ENCODE measurements around the gene ITIH3. TPM values are rescaled to one million over a fixed set of nuclear protein-coding genes. Genes with fewer than 3 reads are reported as not detected.

Gene ITIH3
- total RNA-seq, 1 experiment from 2014 or later: 0.67 TPM

DNA sequence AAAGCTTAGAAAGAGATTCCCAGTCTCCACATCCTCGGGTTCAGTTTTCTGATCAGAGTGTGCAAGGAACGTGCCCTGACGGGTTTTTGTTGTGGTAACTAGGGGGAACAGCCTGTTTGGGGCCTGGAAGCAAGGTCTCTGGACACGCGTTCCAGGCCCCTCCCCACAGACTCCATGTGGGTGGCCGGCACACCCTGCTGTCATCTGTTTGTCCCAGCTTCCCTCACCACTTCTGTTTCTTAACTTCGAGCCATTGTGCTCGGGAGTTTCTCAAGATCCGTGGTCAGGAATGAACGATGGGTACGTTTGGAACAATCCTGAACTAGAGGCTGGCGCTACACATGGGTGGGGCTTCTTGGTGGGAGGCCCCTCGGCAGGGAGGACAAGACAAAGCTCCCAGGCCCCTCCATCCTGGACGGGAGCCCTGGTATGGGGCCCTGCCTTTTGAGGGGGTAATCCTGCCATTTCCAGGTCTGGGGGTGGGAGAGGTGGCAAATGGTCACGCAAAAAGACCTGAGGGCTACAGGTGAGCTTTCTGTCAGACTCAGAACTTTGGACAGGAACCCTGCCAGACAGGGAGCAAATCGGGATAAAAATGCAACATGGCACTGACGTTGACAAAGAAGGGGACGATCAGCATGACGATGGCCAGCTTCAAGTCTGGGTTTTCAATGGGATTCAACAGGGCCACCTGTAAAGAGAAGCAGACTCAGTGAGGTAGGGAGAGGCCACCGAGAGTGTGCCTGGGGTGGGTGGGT, 48.7 kb downstream of the ITIH3 start:
- in situ Hi-C loops (cut with HindIII; ENCODE audit: low pct_unique_long_range_greater_than_20kb, low sequenced_read_pairs) (no loop called here), intact Hi-C loops (cut with micrococcal nuclease; ENCODE audit: unreplicated experiment) (no loop called here)
- no TSS peak for BruUV-seq (replicated peaks)
- no peaks in the 10 kb centered on the region for H3K27me3 ChIP-seq (ENCODE audit: control insufficient read depth, insufficient read depth, low read length)
- no peaks in the 10 kb centered on the region for H3K9me3 ChIP-seq (ENCODE audit: control insufficient read depth, insufficient read depth, low read depth, low read length)
- no peak for DNase-seq (ENCODE audit: low read depth, low spot score)
- no peak overlapping the region for H3K4me3 ChIP-seq (ENCODE audit: low read depth in 2 of 2, low read length in 2 of 2)
- no peaks in the 10 kb centered on the region for H3K4me1 ChIP-seq (ENCODE audit: control insufficient read depth, insufficient read depth, low read length)
- ChIA-PET CTCF (no interaction called here), POLR2A (no interaction called here)
- no peak for TF ChIP-seq POLR2AphosphoS5 (IDR thresholded peaks at IDR 0.05; ENCODE audit: low read depth, low read length)
- TF ChIP-seq TCF7L2 (IDR thresholded peaks at IDR 0.05; ENCODE audit: low read depth, low read length): no peak
- TF ChIP-seq SIN3A (IDR thresholded peaks at IDR 0.05; ENCODE audit: borderline replicate concordance, insufficient read depth, low read depth, low read length): no peak
- TF ChIP-seq REST (IDR thresholded peaks at IDR 0.05; ENCODE audit: insufficient read depth in 1 of 2, low read depth in 2 of 2, low read length in 1 of 2): no peak
- TF ChIP-seq, protein P1, sequence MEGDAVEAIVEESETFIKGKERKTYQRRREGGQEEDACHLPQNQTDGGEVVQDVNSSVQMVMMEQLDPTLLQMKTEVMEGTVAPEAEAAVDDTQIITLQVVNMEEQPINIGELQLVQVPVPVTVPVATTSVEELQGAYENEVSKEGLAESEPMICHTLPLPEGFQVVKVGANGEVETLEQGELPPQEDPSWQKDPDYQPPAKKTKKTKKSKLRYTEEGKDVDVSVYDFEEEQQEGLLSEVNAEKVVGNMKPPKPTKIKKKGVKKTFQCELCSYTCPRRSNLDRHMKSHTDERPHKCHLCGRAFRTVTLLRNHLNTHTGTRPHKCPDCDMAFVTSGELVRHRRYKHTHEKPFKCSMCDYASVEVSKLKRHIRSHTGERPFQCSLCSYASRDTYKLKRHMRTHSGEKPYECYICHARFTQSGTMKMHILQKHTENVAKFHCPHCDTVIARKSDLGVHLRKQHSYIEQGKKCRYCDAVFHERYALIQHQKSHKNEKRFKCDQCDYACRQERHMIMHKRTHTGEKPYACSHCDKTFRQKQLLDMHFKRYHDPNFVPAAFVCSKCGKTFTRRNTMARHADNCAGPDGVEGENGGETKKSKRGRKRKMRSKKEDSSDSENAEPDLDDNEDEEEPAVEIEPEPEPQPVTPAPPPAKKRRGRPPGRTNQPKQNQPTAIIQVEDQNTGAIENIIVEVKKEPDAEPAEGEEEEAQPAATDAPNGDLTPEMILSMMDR (IDR thresholded peaks at IDR 0.05): no peak
- no peak overlapping the region for H3K27ac ChIP-seq (ENCODE audit: low read length)
- no peak for ATAC-seq
- H3K36me3 ChIP-seq (ENCODE audit: control insufficient read depth, insufficient read depth, low read length): no peaks in the 10 kb centered on the region

DNA sequence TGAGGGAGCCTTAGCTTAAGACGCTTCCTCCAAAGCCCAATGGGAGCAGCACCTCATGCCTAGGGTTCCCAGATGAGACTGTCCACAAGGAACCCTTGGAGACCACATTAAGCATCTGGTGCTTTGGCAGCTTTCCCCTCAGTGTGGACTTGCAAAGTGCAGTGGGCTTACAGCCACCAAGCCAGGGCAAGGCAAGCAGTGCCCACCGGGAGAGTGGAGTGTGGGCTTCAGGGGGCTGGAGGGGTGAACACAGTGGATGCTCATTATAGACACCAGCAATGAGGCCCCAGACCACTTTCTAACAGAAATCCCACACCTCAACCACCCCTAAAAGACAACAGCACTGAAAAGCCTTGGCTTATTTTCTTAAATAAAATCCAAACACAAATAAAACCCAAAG, 49.3 kb downstream of the ITIH3 start:
- H3K4me3 ChIP-seq (ENCODE audit: low read depth in 2 of 2, low read length in 2 of 2): no peak overlapping the region
- in situ Hi-C loops (cut with HindIII; ENCODE audit: low pct_unique_long_range_greater_than_20kb, low sequenced_read_pairs): no loop called here
- ChIA-PET CTCF (no interaction called here), POLR2A (no interaction called here)
- no TSS peak for BruUV-seq (replicated peaks)
- H3K36me3 ChIP-seq (ENCODE audit: control insufficient read depth, insufficient read depth, low read length): no peaks in the 10 kb centered on the region
- intact Hi-C loops (cut with micrococcal nuclease; ENCODE audit: unreplicated experiment): no loop called here
- no peak overlapping the region for H3K27ac ChIP-seq (ENCODE audit: low read length)
- no peak for TF ChIP-seq POLR2AphosphoS5 (IDR thresholded peaks at IDR 0.05; ENCODE audit: low read depth, low read length)
- TF ChIP-seq TCF7L2 (IDR thresholded peaks at IDR 0.05; ENCODE audit: low read depth, low read length): no peak
- TF ChIP-seq, protein P1 (IDR thresholded peaks at IDR 0.05): no peak
- no peak for TF ChIP-seq SIN3A (IDR thresholded peaks at IDR 0.05; ENCODE audit: borderline replicate concordance, insufficient read depth, low read depth, low read length)
- TF ChIP-seq REST (IDR thresholded peaks at IDR 0.05; ENCODE audit: insufficient read depth in 1 of 2, low read depth in 2 of 2, low read length in 1 of 2): no peak
- ATAC-seq (no peak), DNase-seq (ENCODE audit: low read depth, low spot score) (no peak)
- H3K27me3 ChIP-seq (ENCODE audit: control insufficient read depth, insufficient read depth, low read length): no peaks in the 10 kb centered on the region
- no peaks in the 10 kb centered on the region for H3K4me1 ChIP-seq (ENCODE audit: control insufficient read depth, insufficient read depth, low read length)
- no peaks in the 10 kb centered on the region for H3K9me3 ChIP-seq (ENCODE audit: control insufficient read depth, insufficient read depth, low read depth, low read length)
